ENCODE data around the gene ADAMTS6.

The ADAMTS6 gene, protein sequence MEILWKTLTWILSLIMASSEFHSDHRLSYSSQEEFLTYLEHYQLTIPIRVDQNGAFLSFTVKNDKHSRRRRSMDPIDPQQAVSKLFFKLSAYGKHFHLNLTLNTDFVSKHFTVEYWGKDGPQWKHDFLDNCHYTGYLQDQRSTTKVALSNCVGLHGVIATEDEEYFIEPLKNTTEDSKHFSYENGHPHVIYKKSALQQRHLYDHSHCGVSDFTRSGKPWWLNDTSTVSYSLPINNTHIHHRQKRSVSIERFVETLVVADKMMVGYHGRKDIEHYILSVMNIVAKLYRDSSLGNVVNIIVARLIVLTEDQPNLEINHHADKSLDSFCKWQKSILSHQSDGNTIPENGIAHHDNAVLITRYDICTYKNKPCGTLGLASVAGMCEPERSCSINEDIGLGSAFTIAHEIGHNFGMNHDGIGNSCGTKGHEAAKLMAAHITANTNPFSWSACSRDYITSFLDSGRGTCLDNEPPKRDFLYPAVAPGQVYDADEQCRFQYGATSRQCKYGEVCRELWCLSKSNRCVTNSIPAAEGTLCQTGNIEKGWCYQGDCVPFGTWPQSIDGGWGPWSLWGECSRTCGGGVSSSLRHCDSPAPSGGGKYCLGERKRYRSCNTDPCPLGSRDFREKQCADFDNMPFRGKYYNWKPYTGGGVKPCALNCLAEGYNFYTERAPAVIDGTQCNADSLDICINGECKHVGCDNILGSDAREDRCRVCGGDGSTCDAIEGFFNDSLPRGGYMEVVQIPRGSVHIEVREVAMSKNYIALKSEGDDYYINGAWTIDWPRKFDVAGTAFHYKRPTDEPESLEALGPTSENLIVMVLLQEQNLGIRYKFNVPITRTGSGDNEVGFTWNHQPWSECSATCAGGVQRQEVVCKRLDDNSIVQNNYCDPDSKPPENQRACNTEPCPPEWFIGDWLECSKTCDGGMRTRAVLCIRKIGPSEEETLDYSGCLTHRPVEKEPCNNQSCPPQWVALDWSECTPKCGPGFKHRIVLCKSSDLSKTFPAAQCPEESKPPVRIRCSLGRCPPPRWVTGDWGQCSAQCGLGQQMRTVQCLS (N-terminal part only)

GRCh38 chr5:65481635-65482295 is at the start of gene ADAMTS6:
TSS of gene ADAMTS6 (minus strand) at chr5:65481920. CDS start at chr5:65473673, 8,247 bp downstream.
- TF ChIP-seq NFIC (IDR thresholded peaks at IDR 0.05) (peak; percentile 59), MAX (IDR thresholded peaks at IDR 0.05) (peak; percentile 69), YY1 (IDR thresholded peaks at IDR 0.05; ENCODE audit: low read depth) (no peak), RAD21 (IDR thresholded peaks at IDR 0.05; ENCODE audit: low read depth) (no peak), TEAD4 (IDR thresholded peaks at IDR 0.05) (no peak), EP300 (IDR thresholded peaks at IDR 0.05; ENCODE audit: borderline replicate concordance) (no peak), CREB1 (IDR thresholded peaks at IDR 0.05; ENCODE audit: low read depth) (no peak), ZBTB7A (IDR thresholded peaks at IDR 0.05; ENCODE audit: low read depth) (no peak), FOXM1 (IDR thresholded peaks at IDR 0.05; ENCODE audit: borderline replicate concordance, low read depth) (no peak), CEBPB (IDR thresholded peaks at IDR 0.05) (no peak), EGR1 (IDR thresholded peaks at IDR 0.05) (no peak), REST (IDR thresholded peaks at IDR 0.05; ENCODE audit: low read depth) (no peak), TCF12 (IDR thresholded peaks at IDR 0.05; ENCODE audit: low read depth) (no peak), TAF1 (IDR thresholded peaks at IDR 0.05; ENCODE audit: low read depth) (no peak)
- TF ChIP-seq, protein P1, sequence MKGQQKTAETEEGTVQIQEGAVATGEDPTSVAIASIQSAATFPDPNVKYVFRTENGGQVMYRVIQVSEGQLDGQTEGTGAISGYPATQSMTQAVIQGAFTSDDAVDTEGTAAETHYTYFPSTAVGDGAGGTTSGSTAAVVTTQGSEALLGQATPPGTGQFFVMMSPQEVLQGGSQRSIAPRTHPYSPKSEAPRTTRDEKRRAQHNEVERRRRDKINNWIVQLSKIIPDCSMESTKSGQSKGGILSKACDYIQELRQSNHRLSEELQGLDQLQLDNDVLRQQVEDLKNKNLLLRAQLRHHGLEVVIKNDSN (IDR thresholded peaks at IDR 0.05) = peak; percentile 93

GRCh38 chr5:65530904-65531303 is 49.2 kb upstream of the ADAMTS6 start:
- TF ChIP-seq NFIC (IDR thresholded peaks at IDR 0.05) (no peak), TAF1 (IDR thresholded peaks at IDR 0.05; ENCODE audit: low read depth) (no peak), TEAD4 (IDR thresholded peaks at IDR 0.05) (no peak)
- TF ChIP-seq, protein P1 (IDR thresholded peaks at IDR 0.05) = no peak

GRCh38 chr5:65525726-65526125 is 44.0 kb upstream of the ADAMTS6 start:
- TF ChIP-seq TAF1 (IDR thresholded peaks at IDR 0.05; ENCODE audit: low read depth) (no peak), NFIC (IDR thresholded peaks at IDR 0.05) (no peak), EP300 (IDR thresholded peaks at IDR 0.05; ENCODE audit: borderline replicate concordance) (no peak), CREB1 (IDR thresholded peaks at IDR 0.05; ENCODE audit: low read depth) (no peak), TCF12 (IDR thresholded peaks at IDR 0.05; ENCODE audit: low read depth) (no peak), FOXM1 (IDR thresholded peaks at IDR 0.05; ENCODE audit: borderline replicate concordance, low read depth) (no peak), RAD21 (IDR thresholded peaks at IDR 0.05; ENCODE audit: low read depth) (no peak), YY1 (IDR thresholded peaks at IDR 0.05; ENCODE audit: low read depth) (no peak), MAX (IDR thresholded peaks at IDR 0.05) (no peak)

- TF ChIP-seq EP300 (IDR thresholded peaks at IDR 0.05; ENCODE audit: borderline replicate concordance) (peak; percentile 18; the same call in 1 of the 2 replicates), TEAD4 (IDR thresholded peaks at IDR 0.05) (peak; percentile 18; the same call in 1 of the 2 replicates), TCF12 (IDR thresholded peaks at IDR 0.05; ENCODE audit: low read depth) (no peak)
Measured at GRCh38 chr5:65512170-65512937, 30.6 kb upstream of the ADAMTS6 start.

DNA sequence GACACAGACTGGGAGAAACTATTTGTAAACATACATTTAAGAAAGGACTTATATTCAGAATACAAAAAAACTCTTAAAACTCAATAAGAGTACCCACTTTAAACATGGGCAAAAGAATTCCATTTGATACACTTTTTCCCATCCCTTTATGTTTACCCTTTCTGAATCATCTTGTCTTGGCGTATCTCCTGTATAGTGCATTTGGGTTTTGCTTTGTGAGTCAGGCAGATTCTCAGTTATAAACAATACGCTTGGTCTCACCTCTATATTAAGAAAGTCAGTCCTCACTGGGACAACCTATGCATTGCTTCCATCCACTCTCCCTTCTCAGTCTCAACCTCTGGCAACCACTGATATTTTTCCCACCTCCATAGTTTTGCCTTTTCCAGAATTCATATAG is 27.3 kb upstream of the ADAMTS6 start:
- TF ChIP-seq ZBTB7A (IDR thresholded peaks at IDR 0.05; ENCODE audit: low read depth) (no peak), YY1 (IDR thresholded peaks at IDR 0.05; ENCODE audit: low read depth) (no peak), NFIC (IDR thresholded peaks at IDR 0.05) (no peak), EP300 (IDR thresholded peaks at IDR 0.05; ENCODE audit: borderline replicate concordance) (no peak), FOXM1 (IDR thresholded peaks at IDR 0.05; ENCODE audit: borderline replicate concordance, low read depth) (no peak)

GRCh38 chr5:65506961-65507360 is 25.2 kb upstream of the ADAMTS6 start:
- TF ChIP-seq CREB1 (IDR thresholded peaks at IDR 0.05; ENCODE audit: low read depth) (no peak), MAX (IDR thresholded peaks at IDR 0.05) (no peak), NFIC (IDR thresholded peaks at IDR 0.05) (no peak), YY1 (IDR thresholded peaks at IDR 0.05; ENCODE audit: low read depth) (no peak), TCF12 (IDR thresholded peaks at IDR 0.05; ENCODE audit: low read depth) (no peak), REST (IDR thresholded peaks at IDR 0.05; ENCODE audit: low read depth) (no peak), CEBPB (IDR thresholded peaks at IDR 0.05) (no peak), ZBTB7A (IDR thresholded peaks at IDR 0.05; ENCODE audit: low read depth) (no peak), EP300 (IDR thresholded peaks at IDR 0.05; ENCODE audit: borderline replicate concordance) (no peak), RAD21 (IDR thresholded peaks at IDR 0.05; ENCODE audit: low read depth) (no peak), TAF1 (IDR thresholded peaks at IDR 0.05; ENCODE audit: low read depth) (no peak), TEAD4 (IDR thresholded peaks at IDR 0.05) (no peak), FOXM1 (IDR thresholded peaks at IDR 0.05; ENCODE audit: borderline replicate concordance, low read depth) (no peak), EGR1 (IDR thresholded peaks at IDR 0.05) (no peak)
- TF ChIP-seq, protein P1 (IDR thresholded peaks at IDR 0.05) = no peak

Data from Ishikawa (cell line).